H7 (cell line): ENCODE measurements around the gene C2orf81. TPM values are rescaled to one million over a fixed set of nuclear protein-coding genes. Genes with fewer than 3 reads are reported as not detected.

Source experiments
- DNase-seq: peaks from one replicate; pipeline ENCODE4 v3.0.0; 2012
- H3K27me3 ChIP-seq: 2 replicates; pipeline ENCODE4 v1.6.0; 2011; ENCODE audit warnings: mild to moderate bottlenecking, low read length; ENCODE audit not compliant: control insufficient read depth, insufficient read depth
- H3K36me3 ChIP-seq: replicated peaks from 2 replicates; pipeline ENCODE4 v1.5.1; 2011; ENCODE audit warnings: low read length; ENCODE audit not compliant: control insufficient read depth, insufficient read depth
- H3K4me3 ChIP-seq: 2 replicates; pipeline ENCODE4 v1.5.1; 2011; ENCODE audit warnings: low read depth, mild to moderate bottlenecking, control low read depth, low read length, moderate library complexity; ENCODE audit not compliant: insufficient read depth
- total RNA-seq: library from RNA; depleted of rRNA; stranded (reverse); fragments of >200 nt; shearing (Covaris generic); gene quantifications from 2 replicates; pipeline ENCODE4 v1.2.3, GENCODE V29; 2014

Gene C2orf81
- total RNA-seq, 1 experiment from 2014 or later, result 0.83 TPM

DNA sequence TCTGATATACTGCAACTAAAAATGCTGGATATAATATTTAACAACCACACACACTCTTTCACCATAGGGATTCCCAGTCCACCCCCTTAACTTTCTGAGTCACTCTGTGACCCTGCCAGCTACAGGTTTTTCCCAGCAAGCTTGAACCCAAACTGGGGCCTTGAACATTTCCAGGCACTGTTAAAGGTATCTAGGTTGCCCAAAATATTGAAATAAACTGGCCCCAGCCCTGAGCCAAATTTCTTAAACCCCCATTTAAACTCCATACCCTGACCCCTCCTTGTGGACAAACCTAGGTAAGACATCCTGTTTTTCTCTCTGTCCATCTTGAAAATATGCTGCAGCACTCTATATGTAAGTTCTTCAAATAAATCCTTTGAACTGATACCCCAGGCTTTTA, 21.6 kb downstream of the C2orf81 start:
- no peak for DNase-seq
- no peaks in the 10 kb centered on the region for H3K27me3 ChIP-seq
- H3K36me3 ChIP-seq, result no peaks in the 10 kb centered on the region
- H3K4me3 ChIP-seq, result no peak overlapping the region

DNA sequence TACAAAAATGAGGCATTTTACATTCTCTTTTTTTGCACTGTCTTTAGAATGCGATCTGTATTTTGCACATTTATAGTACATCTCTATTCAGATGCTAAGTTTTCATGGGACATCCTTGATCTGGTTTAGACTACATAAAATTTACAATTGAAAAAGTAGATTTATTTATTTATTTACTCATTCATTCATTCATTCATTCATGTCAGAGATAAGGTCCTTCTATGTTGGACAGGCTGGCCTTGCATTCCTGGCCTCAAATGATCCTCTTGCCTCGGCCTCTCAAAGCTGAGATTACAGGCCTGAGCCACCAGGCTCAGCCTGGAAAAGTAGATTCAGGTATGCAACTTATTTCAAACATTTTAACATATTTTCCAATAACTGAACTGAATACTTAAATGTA, 25.3 kb downstream of the C2orf81 start:
- no peaks in the 10 kb centered on the region for H3K36me3 ChIP-seq
- DNase-seq, result no peak

DNA sequence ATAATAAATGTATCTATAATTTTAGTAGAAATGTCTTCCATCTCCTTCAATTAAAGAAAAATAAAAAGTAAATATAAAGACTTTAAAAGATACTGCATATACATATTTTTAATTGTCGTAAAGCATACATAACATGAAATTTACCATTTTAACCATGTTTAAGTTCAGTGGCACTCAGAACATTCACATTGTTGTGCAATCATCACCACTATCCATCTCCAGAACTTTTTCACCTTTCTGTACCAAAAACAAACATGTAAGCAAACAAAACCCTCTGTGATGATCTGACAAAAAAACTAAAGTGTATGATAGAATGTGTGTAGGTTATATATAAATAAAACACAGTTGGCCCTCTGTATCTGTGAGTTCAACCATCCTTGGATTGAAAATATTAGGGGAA, 27.9 kb downstream of the C2orf81 start:
- no peak for DNase-seq
- no peak overlapping the region for H3K4me3 ChIP-seq

More for the DNA sequence above, 25.3 kb downstream of the C2orf81 start:
- Histone ChIP-seq H3K27me3 (no peaks in the 10 kb centered on the region), H3K4me3 (no peak overlapping the region)

DNA sequence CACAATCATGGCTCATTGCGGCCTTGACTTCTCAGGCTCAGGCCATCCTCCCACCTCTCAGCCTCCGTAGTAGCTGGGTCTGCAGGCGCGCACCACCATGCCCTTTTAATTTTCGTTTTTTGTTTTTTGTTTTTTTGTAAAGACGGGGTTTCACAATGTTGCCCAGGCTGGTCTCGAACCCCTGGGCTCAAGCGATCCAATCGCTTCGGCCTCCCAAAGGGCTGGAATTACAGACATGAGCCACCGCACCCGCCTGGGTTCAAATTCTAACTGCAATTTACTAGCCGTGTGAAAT, 29.0 kb downstream of the C2orf81 start:
- no peak for DNase-seq
- Histone ChIP-seq H3K4me3 (no peak overlapping the region), H3K36me3 (no peaks in the 10 kb centered on the region; the same call in 1 of the 2 replicates), H3K27me3 (no peaks in the 10 kb centered on the region)

More for the DNA sequence above, 27.9 kb downstream of the C2orf81 start:
- H3K27me3 ChIP-seq, result no peaks in the 10 kb centered on the region
- no peaks in the 10 kb centered on the region; the same call in 1 of the 2 replicates for H3K36me3 ChIP-seq

DNA sequence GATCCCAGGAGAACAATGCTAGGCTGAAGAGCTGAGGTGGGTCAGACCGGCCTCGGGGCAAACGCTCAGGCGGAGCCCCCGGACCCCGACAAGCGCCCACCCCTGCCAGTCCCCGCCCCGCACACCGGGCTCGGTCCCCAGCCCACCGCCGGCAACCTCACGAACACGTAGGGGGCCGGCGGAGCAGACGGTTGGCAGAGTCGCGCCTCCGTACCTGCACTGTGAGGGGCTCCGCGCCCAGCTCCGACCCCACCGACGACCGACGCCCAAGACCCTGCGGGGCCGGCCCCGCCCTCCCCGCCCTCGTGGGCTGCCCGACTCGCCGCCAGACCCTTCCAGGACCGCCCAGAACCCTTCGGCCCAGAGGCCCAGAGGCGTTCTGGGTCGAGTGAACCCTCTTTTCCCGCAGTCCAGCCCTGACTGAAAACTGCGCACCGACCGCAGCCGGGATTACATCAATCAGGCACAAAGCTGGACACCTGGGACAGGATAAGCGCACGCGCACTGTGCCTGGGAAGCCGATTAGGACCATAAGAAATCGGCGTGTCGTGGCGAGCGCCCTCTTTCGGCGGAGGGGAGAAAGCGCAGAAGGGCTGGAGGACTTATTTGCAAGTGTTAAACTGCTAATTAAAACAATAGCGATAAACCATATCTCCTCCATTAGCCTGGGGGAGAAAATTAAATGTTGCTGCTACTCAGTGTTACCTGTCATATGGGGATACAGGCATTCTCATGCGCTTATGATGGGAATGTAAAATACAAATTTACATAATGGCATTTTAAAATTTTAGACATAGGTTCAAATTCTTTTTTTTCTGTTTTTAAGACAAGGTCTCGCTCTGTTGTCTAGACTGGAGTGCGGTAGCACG, 29.6 kb downstream of the C2orf81 start:
- Histone ChIP-seq H3K36me3 (no peaks in the 10 kb centered on the region; the same call in 1 of the 2 replicates), H3K27me3 (no peaks in the 10 kb centered on the region)
- DNase-seq, result peak; percentile 95

DNA sequence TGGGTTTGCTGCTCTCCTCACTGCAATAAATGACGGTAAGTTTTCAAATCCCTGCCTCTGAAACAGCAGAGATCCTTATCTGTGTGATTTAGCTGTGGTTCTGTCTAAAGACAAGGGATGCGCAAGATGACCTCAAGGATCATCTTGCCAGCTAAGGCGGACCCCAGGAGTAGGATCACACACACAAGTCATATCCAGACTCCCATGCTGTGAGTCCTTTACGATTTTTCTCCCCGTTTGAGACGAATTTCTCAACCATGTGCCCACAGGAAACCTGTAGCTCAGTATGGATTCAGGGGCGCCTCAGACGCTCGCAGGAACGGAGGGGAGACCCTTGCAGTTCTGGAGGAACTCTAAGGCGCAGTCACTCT, 30.2 kb downstream of the C2orf81 start:
- Histone ChIP-seq H3K4me3 (peak overlapping the region; percentile 81), H3K27me3 (no peaks in the 10 kb centered on the region), H3K36me3 (no peaks in the 10 kb centered on the region; the same call in 1 of the 2 replicates)
- no peak for DNase-seq

More for the DNA sequence above, 29.6 kb downstream of the C2orf81 start:
- H3K4me3 ChIP-seq, result peak overlapping the region; percentile 81

DNA sequence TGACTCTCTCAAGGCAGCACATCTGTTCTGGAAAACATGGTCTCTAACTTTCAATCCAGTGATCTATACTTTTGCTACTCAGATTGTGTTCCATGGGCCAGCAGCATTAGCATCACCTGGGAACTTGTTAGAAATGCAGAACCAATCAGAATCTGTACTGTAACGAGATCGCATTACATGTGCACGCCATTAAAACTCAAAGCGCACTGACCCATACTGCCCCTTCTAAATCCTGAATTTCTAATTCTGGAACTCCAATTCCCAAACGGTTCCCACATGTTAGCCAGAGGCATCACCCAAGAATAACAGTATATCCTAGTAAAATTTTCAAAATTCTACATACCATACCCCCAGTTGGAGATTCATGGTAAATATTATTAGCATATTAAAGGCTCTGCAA, 30.8 kb downstream of the C2orf81 start:
- H3K27me3 ChIP-seq, result no peaks in the 10 kb centered on the region
- no peak for DNase-seq

DNA sequence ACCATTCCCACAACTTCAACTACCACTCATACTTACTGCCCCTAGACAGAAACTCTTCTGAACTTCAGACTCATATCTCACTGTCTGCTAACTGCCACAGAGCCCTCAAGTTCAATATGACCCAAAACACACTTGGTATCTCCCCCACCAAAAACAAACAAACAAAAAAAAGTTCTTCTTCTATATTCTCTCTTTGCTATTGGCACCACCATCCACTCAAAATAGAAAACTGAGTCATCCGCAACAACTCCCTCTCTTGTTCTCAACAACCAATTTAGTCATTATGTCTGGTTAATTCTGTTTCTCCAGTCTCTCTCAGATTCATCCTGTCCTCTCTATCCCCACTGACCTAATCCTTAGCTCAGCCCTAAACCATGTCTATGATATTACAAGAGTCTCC, 34.1 kb downstream of the C2orf81 start:
- peaks cover 6% of the 10 kb centered on the region for H3K36me3 ChIP-seq
- no peak overlapping the region for H3K4me3 ChIP-seq
- DNase-seq, result no peak
- no peaks in the 10 kb centered on the region for H3K27me3 ChIP-seq

More for the DNA sequence above, 30.8 kb downstream of the C2orf81 start:
- H3K4me3 ChIP-seq, result no peak overlapping the region
- no peaks in the 10 kb centered on the region; the same call in 1 of the 2 replicates for H3K36me3 ChIP-seq

DNA sequence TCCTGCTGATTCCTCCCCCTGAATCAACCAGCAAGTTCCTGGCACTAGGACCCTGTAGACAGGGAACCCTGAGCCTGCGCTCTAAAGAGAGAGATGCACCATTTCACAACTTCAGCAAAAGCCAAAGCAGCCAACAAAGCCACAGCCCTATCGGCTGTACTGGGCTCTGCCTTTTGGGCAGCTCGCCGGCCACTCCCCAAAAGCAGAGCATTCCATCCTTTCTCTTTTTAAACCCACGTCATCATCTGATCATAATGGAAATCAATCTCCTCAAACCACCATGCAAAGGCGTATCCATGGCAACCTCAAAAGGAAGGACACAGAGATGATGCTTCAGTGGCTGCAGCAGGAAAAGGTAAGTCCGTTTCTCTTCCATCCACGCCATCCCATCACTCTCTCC, 36.0 kb downstream of the C2orf81 start:
- DNase-seq, result peak; percentile 7
- no peaks in the 10 kb centered on the region for H3K27me3 ChIP-seq

DNA sequence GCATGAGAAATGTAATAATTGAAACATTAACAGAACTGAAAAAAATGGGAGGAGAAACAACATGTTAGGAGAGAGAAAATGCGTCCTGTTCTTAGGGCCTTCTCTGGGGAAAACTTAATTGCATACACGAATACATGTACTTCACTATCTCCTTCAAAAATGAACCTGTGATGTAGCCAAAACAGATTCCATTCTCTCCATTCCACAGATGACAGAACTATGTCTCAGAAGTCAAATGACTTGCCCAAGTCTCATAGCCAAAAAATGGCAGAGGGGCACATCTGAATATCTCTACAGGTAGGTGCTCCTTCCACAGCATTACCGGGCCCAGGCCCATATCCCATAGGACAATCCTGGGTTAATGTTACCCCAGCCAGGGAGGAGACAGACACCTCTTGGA, 37.4 kb downstream of the C2orf81 start:
- H3K4me3 ChIP-seq, result no peak overlapping the region
- H3K36me3 ChIP-seq, result peaks cover 6% of the 10 kb centered on the region
- H3K27me3 ChIP-seq, result no peaks in the 10 kb centered on the region
- DNase-seq, result no peak

More for the DNA sequence above, 36.0 kb downstream of the C2orf81 start:
- peaks cover 6% of the 10 kb centered on the region for H3K36me3 ChIP-seq
- H3K4me3 ChIP-seq, result no peak overlapping the region

DNA sequence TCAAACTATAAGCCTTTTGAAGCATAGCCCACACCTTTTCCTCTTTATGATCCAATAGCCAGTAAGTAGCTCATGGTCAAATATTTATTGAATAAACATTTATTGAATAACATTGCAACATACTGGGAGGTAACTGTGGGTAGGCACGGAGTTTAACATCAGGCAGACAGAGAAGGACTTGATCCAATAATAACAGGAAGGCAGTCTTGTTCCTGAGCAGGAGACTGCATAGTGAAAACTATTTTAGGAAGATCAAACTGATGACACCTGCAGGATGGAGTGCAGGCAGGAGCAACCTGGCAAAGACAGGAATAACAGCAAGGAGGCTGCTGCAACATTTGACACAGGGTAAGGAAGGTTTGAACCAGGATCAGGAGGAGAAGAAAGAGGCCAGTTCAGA, 38.2 kb downstream of the C2orf81 start:
- H3K4me3 ChIP-seq, result no peak overlapping the region
- DNase-seq, result no peak
- no peaks in the 10 kb centered on the region for H3K27me3 ChIP-seq
- H3K36me3 ChIP-seq, result peaks cover 6% of the 10 kb centered on the region

DNA sequence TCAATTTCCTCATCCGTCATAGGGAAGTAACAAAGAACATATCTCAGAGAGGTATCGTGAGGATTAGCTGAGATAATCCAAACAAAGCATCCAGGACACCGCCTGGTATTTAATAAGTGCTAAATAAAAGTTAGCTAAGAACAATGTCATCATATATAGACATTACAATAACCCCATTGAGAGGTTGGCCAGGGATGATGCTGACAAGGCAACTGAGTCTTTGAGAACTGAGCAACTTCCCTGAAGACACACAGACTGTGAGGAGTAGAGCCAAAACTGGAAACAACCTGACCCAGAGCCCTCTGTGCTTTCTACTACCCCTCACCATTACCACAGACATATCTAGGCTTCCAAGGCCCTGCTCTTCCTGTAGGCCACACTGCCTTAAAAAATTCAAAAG, 39.7 kb downstream of the C2orf81 start:
- H3K4me3 ChIP-seq, result no peak overlapping the region
- peaks cover 11% of the 10 kb centered on the region for H3K36me3 ChIP-seq
- DNase-seq, result no peak
- no peaks in the 10 kb centered on the region for H3K27me3 ChIP-seq

DNA sequence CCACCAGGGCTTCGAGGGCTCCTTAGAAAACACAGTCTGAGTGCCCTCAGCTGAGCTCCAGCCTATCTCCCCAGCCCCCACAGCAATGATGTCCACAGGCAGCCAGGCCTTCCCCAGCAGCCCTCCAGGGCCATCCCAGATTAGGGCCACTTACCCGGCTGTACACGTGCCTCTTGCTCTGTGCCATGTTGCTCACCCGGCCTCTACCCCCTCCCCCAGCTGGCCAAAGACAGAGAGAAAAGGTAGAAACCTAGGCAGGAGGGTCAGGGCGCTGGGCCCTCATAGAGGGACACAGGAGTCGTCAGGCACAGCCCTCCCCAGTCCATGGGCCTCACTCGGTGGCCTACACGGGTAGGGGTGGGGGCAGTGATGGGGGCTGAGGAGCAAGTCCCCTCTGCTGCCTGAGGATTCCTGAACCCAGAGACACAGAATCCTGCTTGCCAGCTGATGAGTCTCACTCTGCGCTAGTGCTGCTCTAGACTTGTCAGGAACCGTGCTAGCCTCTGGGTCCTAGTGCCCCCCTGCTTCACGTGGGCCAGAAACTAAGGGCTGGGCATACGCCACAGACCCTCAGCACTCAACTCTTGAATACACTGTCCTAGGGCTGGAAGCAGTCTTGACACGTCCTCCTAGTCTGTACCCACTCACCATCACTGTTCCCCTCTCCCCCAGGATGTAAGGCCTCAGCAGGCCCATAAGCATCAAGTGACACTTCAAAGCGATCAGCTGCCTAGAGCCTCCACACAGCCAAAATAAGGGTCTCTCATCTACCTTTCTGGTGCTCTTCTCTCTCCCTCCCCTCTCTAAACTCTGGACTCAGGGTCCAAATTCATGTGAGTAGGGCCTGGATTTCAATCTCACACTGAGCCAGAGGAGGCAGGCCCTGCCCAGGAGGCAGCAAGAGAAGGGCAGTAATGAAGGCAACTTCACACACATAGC, 41.3 kb downstream of the C2orf81 start, which contains the start of gene DCTN1:
Gene DCTN1, minus strand, starts transcription at position 461 of the 939 bp plus-strand sequence. Its CDS starts 274 bp downstream, at position 187.
- peak; percentile 86 for DNase-seq
- Histone ChIP-seq H3K27me3 (no peaks in the 10 kb centered on the region), H3K36me3 (peaks cover 7% of the 10 kb centered on the region), H3K4me3 (peak within 1 kb of the TSS; percentile 14; the same call in 1 of the 2 replicates)

DNA sequence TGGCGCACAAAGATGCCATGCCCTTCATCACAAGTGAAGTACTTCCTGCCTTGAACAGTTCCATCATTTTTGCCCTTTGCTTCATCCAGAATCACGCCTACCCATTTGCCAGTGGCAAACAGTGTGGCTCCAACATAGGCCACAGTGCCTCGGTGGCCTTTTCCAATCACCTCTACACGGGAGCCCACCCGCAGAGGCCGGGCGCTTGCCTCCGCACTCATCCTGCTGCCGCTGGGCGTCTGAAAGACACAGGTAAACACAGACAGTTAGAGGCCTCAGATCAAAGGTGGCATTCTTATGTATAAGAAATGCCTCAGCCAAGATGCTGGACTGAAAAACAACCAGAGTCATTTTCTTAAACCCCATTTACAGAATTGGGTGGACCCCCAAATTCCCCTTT, 43.4 kb downstream of the C2orf81 start:
- peaks cover 5% of the 10 kb centered on the region for H3K36me3 ChIP-seq
- H3K4me3 ChIP-seq, result no peak overlapping the region
- DNase-seq, result no peak
- no peaks in the 10 kb centered on the region for H3K27me3 ChIP-seq
